Osteocyte (in vitro differentiated cells): ENCODE measurements around the gene H3-3A. TPM values are rescaled to one million over a fixed set of nuclear protein-coding genes. Genes with fewer than 3 reads are reported as not detected.

Experiments used
- DNase-seq: peaks from one replicate; pipeline ENCODE4 v3.0.0; 2021; ENCODE audit warnings: mixed read lengths; ENCODE audit not compliant: unreplicated experiment; ENCODE audit errors: extremely low spot score
- H3K27ac Mint-ChIP-seq: one replicate; pipeline ENCODE4 v1.8.0; 2021; ENCODE audit warnings: mild to moderate bottlenecking, mixed read lengths; ENCODE audit not compliant: unreplicated experiment
- H3K27me3 Mint-ChIP-seq: one replicate; pipeline ENCODE4 v1.8.0; 2021; ENCODE audit warnings: mixed read lengths; ENCODE audit not compliant: unreplicated experiment
- H3K36me3 Mint-ChIP-seq: one replicate; pipeline ENCODE4 v1.8.0; 2021; ENCODE audit warnings: mixed read lengths; ENCODE audit not compliant: unreplicated experiment
- H3K4me1 Mint-ChIP-seq: one replicate; pipeline ENCODE4 v1.8.0; 2021; ENCODE audit warnings: mixed read lengths; ENCODE audit not compliant: unreplicated experiment
- H3K4me3 Mint-ChIP-seq: one replicate; pipeline ENCODE4 v1.8.0; 2021; ENCODE audit warnings: mild to moderate bottlenecking, moderate library complexity, mixed read lengths; ENCODE audit not compliant: unreplicated experiment
- H3K9me3 Mint-ChIP-seq: one replicate; pipeline ENCODE4 v1.8.0; 2021; ENCODE audit warnings: mixed read lengths; ENCODE audit not compliant: unreplicated experiment
- total RNA-seq: library from RNA; stranded (reverse); gene quantifications from 2 replicates; pipeline ENCODE4 v1.2.1, GENCODE V29; 2021
- TF ChIP-seq, protein P1 (sequence below): fragments of 200-600 bp; sonication (generic); IDR thresholded peaks from 2 replicates; pipeline ENCODE4 v1.5.0; 2021; ENCODE audit warnings: antibody characterized with exemption, mild to moderate bottlenecking, moderate library complexity

H3-3A gene
- total RNA-seq, 1 donor from 2014 or later = 524 TPM

DNA sequence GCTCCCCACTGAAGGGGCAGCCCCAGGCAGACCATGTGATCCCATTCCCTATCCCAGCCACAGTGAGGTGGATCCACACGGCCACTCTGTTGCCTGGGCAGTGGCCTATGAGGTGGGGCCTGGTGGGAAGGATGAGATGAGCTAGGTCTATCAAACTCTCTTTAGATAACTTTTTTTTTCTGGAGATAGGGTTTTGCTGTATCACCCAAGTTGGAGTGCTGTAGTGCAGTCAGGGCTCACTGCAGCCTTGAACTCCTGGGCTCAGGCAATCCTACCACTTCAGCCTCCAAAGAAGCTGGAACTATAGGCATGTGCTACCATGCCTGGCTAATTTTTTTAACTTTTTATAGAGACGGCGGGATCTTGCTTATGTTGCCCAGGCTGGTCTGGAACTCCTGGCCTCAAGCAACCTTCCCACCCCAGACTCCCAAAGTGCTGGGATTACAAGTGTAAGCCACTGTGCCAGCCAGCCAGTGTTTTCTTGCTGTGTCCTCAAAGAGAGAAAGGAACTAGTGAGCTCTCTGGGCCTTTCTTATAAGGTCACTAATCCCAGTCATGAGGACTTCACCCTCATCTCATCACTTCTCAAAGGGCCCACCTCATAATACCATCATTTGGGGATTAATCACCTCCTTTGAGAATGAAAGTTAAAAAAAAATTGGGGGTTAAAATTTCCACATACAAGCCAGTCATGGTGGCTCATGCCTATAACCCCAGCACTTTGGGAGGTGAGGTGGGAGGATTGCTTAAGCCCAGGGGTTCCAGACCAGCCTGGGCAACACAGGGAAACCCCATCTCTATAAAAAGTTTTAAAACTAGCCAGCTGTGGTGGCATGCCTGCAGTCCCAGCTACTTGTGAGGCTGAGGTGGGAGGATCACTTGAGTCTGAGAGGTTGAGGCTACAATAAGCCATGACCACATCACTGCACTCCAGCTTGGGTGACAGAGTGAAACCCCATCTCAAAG, 36.6 kb downstream of the H3-3A start:
- Mint-ChIP-seq H3K27me3 (peaks cover 18% of the 10 kb centered on the region), H3K36me3 (no peaks in the 10 kb centered on the region), H3K9me3 (no peaks in the 10 kb centered on the region), H3K4me1 (peaks cover 9% of the 10 kb centered on the region), H3K4me3 (no peak overlapping the region), H3K27ac (no peak overlapping the region)
- TF ChIP-seq, protein P1, sequence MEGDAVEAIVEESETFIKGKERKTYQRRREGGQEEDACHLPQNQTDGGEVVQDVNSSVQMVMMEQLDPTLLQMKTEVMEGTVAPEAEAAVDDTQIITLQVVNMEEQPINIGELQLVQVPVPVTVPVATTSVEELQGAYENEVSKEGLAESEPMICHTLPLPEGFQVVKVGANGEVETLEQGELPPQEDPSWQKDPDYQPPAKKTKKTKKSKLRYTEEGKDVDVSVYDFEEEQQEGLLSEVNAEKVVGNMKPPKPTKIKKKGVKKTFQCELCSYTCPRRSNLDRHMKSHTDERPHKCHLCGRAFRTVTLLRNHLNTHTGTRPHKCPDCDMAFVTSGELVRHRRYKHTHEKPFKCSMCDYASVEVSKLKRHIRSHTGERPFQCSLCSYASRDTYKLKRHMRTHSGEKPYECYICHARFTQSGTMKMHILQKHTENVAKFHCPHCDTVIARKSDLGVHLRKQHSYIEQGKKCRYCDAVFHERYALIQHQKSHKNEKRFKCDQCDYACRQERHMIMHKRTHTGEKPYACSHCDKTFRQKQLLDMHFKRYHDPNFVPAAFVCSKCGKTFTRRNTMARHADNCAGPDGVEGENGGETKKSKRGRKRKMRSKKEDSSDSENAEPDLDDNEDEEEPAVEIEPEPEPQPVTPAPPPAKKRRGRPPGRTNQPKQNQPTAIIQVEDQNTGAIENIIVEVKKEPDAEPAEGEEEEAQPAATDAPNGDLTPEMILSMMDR = no peak
- no peak for DNase-seq

DNA sequence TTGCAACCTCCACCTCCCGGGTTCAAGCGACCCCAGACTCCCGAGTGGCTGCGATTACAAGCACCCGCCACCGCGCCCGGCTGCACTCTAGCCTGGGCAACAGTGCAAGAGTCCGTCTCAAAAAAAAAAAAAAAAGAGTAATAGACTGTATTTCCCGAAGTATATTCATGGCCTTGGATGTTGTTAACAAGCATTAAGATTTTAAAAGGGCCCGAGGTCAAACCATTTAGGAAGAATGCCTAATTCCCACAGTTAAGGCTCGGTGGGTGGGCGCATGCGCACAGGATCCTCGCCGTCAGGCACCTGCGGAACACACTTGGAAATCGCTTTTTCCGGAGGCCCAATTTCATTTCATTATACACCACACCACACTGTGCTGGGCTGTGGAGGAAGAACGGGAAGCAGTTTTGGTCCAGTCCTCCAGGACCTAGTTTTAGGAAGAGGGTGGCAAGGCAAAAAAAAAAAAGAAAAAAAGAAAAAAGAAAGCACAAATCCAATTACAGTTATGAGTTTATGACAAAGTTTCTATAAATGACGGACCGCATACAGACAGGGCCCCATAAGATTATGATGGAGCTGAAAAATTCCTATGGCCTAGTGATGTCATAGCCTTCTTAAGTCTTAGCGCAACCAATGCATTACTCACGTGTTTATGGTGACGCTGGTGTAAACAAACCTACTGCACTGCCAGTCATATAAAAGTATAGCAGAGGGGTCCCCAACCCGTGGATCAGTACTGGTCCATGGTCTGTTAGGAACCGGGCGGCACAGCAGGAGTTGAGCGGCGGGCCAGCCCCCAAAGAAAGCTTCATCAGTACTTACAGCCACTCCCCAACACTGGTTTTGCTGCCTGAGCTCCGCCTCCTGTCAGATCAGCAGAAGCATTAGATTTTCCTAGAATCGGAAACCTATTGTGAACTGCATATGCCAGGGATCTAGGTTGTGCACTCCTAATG, 38.2 kb downstream of the H3-3A start:
- H3K4me3 Mint-ChIP-seq = peak overlapping the region; percentile 77
- peaks cover 14% of the 10 kb centered on the region for H3K27me3 Mint-ChIP-seq
- peaks cover 15% of the 10 kb centered on the region for H3K4me1 Mint-ChIP-seq
- H3K27ac Mint-ChIP-seq = no peak overlapping the region
- TF ChIP-seq, protein P1 = no peak
- no peaks in the 10 kb centered on the region for H3K36me3 Mint-ChIP-seq
- H3K9me3 Mint-ChIP-seq = no peaks in the 10 kb centered on the region
- DNase-seq = no peak

DNA sequence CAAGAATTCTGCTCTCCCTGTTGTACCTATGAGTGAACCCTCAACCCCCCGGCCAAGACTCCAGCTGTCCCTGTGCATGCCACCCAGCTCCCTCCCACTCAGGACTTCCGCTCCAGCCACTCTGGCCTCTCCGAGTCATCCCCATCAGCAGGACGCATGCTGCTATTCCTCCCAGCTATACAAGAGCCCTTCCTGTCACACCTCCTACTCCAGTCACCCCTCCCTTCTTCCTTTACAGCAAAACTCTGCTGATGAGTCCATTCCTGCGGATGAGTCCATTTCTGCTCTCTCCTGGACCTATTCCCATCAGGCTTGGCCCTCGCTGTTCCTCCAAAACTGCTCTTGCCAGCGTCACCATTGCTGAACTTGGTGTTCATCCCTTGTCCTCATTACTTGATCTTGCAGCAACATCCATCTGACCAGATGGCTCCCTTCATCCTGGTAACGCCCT, 42.2 kb downstream of the H3-3A start:
- H3K4me3 Mint-ChIP-seq = no peak overlapping the region
- H3K36me3 Mint-ChIP-seq = no peaks in the 10 kb centered on the region
- H3K27me3 Mint-ChIP-seq = peaks cover 6% of the 10 kb centered on the region
- peaks cover 28% of the 10 kb centered on the region for H3K4me1 Mint-ChIP-seq
- TF ChIP-seq, protein P1 = no peak
- no peak overlapping the region for H3K27ac Mint-ChIP-seq
- no peaks in the 10 kb centered on the region for H3K9me3 Mint-ChIP-seq
- no peak for DNase-seq

DNA sequence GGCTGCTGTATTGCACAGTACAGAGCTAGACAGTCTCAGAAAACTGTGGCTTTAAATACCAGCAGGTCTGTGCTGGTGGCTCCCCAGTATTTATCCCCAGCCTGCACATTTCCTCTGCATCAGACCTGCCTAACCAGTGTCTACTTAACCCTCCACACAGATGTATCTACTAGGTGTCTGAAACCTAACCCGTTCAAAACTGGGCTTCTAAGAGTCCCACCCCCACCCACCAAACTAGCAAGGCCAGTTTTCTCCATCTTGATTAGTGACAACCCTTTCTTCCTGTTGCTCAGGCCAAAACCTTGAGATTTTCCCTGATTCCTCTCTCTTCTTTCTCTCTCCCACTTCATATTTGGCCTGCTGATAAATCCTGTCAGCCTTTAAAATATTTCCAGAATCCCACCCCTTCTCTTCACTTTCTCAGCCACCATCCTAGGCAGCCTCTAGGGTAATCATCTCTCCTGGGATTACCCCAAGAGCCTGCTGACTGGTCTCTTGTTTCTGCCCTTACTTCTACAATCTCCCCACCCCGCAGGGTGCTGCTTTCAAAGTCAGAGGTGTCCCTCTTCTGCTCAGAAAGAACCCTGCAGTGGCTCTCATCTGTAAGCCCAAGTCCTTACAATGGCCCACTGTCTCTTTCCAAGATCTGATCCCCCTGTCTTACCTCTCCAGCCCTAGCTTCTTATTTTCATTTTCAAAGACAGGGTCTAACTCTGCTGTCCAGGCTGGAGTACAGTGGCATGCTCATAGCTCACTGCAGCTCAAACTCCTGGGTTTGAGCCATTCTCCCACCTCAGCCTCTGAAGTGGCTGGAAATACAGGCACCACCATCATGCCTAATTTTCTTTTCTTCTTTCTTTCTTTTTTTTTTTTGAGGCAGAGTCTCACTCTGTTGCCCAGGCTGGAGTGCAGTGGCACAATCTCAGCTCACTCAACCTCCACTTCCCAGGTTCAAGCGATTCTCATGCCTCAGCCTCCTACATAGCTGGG, 45.2 kb downstream of the H3-3A start:
- H3K27ac Mint-ChIP-seq = no peak overlapping the region
- no peaks in the 10 kb centered on the region for H3K27me3 Mint-ChIP-seq
- no peaks in the 10 kb centered on the region for H3K9me3 Mint-ChIP-seq
- H3K4me1 Mint-ChIP-seq = peaks cover 26% of the 10 kb centered on the region
- H3K4me3 Mint-ChIP-seq = no peak overlapping the region
- no peak for DNase-seq
- TF ChIP-seq, protein P1 = no peak
- no peaks in the 10 kb centered on the region for H3K36me3 Mint-ChIP-seq
